Islet of Langerhans (tissue), 1 donor: ENCODE data around the gene EIF4ENIF1.
"Not testable (repeated sequence)": the region's sequence is repeated elsewhere in the genome, so short reads cannot be mapped to it uniquely, and the experiment has no call there.

Experiments used
- FAIRE-seq: peaks from one replicate; lab custom pipeline; 2011; peaks lifted over from hg19 to GRCh38; lab: Jason Lieb, UNC

Gene EIF4ENIF1

DNA sequence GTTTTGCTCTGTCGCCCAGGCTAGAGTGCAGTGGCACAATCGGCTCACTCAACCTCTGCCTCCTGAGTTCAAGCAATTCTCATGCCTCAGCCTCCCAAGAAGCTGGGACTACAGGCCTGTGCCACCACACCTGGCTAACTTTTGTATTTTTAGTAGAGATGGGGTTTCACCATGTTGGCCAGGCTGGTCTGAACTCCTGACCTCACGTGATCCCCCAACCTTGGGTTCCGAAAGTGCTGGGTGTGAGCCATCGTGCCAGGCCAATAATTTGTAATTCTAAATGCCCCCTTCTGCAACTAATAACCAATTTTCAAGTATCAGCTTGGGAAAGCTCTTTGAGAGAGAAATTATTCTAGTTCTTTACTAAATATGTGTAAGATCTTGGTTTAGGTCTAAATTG, 3.7 kb upstream of the EIF4ENIF1 start:
- not testable (repeated sequence) for FAIRE-seq

DNA sequence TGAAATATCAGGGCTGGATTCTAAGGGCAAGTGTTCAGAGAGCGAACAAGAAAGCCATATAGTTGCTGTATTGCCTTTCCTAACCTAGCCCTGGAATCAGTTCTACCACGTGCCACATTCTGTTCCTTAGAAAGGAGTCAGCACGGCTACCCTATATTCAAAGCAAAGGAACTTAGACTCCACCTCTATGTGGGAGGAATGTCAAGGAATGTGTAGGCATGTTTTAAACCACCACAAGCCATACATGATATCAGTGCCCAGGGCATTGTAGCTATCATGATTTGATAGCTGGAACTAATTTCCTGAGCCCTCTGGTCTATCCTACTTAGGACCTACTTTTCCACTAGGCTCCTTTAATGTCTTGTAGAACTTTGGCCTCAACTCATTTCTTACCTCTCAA, 2.5 kb upstream of the EIF4ENIF1 start:
- FAIRE-seq: no peak

DNA sequence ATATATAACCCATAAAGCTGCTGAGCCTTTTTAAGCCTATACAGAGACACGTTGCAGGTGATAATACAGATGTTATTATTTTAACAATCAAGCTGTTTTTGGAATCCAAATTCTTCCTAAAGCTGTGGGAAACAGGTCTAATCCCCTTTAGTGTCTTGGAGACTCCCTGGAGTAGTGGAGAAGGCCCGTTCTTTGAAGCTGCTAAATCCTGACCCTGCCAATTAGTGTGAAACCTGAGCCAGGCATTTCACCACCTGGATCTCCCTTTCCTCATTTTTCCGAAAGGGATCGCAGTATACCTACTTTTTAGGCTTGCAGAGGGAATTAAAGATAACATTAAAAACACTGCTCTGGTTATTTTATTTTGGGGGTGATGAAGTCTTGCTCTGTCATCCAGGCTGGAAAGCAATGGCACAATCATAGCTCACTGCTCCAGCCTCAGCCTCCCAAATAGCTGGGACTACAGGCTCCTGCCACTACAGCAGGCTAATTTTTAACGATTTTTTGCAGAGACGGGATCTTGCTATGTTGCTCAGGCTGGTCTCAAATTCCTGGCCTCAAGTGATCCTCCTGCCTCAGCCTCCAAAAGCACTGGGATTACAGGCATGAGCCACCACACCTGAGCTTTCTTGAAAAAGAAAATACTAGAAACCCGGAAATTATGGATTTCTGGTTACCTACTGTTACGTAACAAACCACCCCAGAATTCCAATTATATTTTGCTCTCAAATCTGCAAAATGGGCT, 1.7 kb upstream of the EIF4ENIF1 start:
- no peak for FAIRE-seq

DNA sequence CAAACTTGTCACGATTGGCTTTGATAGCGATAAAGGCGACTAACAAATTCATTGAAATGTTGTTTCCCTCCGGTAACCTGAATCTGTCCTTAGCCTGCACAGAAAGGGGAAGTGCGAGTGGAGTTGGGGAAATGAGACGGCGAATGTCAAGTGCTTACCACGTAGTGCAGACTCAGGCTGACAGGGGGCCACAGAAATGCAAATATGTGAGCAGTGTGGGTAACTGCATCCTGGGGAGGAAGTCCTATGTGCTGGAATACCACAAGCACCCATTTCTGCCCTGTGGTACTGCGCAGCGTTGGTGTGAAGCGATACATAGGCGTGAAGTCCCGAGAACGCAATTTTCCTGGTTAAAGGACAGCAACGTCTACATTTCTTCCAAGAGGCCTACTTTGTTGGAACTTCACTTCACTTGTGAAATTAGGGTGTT, 869 bp upstream of the EIF4ENIF1 start:
- no peak for FAIRE-seq

DNA sequence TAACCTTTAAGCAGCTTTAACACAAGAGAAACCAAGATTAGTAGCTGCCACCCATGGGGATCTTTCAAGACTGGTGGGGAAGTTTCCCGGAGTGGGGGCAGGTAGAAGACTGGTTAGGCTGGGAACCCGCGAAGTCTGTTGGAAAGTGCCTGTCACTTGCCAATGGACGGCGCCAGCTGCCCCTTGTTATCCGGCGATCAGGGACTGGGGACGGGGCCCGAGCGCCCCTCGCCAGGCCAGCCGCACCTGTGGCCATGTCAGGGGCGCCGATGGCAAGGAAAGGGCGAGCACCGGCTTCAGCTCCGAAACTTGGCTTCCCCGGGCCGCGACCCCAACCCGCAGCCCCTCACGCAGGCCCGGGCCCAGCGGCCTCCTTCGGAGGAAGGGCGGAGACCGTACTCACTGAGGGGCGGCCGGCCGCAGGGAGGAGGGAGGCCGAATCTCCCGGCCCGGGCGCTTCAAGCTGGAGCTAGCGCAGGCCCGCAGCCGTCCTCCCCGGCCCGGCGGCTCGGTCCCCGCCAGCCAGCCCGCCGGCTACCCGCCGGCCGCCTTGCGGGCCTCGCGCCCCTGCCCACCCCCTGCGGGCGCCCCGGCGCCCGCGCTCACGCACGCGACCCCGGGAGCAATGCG, 539 bp downstream of the EIF4ENIF1 start:
- no peak for FAIRE-seq

DNA sequence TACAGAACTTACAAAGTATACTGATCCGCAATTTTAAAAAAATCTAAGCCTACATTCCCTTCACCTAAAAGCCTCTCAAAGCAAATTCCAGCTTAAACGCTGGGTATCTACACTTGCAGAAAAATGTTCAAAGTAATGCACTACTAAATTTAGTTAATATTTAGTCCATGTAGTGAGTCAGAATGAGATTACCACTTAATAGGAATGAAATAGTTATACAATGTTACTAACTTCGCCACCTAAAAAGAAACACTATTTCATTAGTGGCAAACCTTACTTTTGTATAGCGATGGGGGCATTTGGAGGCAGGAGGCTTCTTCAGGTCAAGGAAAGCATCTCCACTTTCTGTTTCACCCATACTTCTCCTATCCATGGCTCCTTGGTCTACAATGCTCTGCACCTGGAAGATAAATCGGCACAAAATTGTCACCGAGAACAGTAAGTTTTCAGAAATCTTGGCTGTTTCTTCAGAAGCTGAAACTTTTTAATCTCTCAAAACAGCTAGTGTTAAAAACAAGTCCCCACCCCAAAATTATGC, 1.2 kb downstream of the EIF4ENIF1 start:
- no peak for FAIRE-seq

DNA sequence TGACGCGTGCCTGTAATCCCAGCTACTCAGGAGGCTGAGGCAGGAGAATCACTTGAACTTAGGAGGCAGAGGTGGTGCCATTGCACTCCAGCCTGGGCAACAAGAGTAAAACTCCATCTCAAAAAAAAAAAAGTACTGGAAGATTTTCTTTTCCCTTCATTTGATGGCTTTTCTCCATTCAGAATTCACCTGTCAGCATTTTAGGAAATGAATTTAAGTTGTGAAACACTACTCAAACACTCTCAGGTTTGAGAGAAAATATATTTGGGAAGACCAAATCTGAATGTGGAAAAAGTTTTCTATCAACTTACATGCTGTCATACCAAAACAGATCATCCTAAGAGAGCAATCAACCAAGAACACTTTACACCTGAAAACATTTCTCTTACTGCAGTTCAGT, 2.7 kb downstream of the EIF4ENIF1 start:
- no peak for FAIRE-seq

DNA sequence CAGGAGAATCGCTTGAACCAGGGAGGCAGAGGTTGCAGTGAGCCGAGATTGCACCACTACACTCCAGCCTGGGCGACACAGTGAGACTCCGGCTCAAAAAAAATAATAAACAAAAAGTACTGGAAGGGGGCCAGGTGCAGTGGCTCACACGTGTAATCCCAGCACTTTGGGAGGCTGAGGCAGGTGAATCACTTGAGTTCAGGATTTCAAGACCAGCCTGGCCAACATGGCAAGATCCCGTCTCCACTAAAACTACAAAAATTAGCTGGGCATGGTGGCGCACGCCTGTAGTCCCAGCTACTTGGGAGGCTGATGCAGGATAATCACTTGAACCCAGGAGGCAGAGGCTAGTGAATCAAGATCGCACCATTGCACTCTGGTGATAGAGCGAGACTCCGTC, 3.3 kb downstream of the EIF4ENIF1 start:
- not testable (repeated sequence) for FAIRE-seq

DNA sequence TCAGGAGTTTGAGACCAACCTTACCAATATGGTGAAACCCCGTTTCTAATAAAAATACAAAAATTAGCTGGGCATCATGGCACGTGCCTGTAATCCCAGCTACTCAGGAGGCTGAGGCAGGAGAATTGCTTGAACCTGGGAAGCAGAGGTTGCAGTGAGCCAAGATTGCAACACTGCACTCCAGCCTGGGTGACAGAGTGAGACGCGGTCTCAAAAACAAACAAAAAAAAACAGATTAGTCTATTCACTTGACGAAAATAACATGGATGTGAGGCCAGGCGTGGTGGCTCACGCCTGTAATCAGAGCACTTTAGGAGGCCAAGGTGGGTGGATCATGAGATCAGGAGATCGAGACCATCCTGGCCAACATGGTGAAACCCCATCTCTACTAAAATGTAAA, 7.2 kb downstream of the EIF4ENIF1 start:
- FAIRE-seq: not testable (repeated sequence)

DNA sequence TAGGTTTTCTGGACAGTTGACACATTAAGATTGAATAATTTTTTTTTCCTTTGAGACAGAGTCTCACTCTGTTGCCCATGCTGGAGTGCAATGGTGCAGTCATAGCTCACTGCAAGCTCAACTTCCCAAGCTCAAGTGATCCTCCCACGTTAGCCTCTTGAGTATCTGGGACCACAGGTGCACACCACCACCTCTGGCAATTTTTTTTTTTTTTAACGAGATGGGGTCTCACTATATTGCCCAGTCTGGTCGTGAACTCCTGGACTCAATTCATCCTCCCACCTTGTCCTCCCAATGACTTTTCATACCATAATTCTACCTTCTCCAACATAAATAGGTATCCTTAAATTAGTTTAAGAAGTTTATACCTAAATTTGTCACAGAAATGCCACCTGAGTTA, 8.5 kb downstream of the EIF4ENIF1 start:
- FAIRE-seq: no peak

DNA sequence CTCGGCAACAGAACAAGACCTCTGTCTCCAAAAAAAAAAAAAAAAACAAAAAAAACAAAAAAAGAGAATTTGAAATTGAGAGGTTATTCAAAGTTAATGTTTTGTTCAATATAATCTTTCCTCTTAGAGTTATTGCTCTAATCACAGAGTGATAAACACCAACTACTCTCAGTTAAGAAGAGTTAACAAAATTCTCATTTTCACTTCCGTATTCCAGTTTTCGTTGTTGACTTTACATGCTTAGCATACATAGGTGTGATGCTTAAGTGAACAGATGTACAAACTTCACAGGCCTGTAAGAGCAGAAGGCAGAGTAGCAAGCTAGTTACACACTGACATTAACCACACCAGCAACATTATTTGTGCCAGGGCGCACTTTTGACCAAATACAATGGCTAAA, 12.3 kb downstream of the EIF4ENIF1 start:
- FAIRE-seq: no peak

DNA sequence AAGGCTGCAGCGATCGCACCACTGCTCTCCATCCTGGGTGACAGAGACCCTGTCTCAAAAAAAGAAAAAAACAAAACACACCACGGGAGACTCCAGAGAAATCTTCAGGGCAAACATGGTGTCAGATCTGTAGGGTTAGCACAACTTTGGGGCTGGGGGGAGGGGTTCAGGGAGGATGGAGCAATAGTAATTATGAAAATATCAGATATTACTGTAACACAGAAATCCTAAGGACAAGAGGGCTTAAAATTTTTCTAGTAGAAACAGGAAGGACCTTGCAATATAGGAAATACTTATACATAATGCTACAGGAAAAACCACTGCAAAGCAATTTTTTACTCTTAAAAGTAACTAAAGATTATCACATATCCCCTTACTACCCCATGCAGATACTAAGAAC, 13.8 kb downstream of the EIF4ENIF1 start:
- no peak for FAIRE-seq

DNA sequence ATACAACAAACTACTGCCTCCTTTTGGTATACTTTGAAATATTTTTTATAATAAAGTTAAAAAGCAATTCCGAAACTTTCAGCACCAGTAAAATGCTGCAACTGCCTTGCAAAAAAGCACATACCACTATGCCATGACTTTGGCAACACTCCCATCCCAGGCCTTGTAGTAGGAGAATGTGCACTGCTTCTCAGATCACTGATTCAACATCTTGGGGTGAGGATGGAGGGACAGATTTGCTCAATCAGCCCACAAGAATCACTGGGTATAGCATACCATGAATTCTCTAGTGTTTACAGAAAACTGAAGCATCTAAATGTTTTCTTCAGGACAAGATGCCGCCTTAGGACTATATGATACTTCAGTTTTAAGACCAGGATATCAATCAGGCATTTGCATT, 14.9 kb downstream of the EIF4ENIF1 start:
- FAIRE-seq: no peak

DNA sequence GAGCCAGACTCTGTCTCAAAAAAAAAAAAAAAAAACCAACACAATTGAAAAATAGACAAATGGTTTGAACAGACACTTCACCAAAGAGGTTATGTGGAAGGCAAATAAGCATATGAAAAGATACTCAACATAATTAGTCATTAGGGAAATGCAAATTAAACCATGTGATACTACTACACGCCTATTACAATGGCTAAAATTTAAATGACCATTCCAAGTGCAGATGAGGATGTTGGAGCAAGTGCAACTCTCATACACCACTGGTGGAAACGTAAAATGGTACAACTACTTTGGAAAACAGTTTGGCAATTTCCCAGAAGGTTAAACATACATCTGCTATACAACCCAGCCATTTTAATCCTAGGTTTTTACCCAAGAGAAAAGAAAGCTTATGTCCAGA, 24.3 kb downstream of the EIF4ENIF1 start:
- no peak for FAIRE-seq

DNA sequence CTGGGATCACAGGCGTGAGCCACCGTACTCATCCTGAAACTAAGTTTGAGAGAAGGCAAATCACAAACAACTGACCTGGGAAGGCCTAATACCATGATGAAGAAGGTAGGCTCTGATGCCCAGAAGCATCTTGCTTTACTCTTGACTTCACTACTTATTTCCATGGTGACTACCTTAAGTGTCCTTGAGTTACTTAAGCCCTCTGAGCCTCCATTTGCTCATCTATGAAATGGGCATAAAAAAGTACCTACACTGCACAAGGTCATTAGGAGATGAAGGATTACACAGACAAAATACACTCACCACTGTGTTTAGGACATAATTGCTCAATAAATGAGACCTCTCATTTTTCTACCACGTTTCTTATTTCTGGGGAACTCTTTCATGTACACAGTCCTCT, 27.9 kb downstream of the EIF4ENIF1 start:
- FAIRE-seq: no peak

DNA sequence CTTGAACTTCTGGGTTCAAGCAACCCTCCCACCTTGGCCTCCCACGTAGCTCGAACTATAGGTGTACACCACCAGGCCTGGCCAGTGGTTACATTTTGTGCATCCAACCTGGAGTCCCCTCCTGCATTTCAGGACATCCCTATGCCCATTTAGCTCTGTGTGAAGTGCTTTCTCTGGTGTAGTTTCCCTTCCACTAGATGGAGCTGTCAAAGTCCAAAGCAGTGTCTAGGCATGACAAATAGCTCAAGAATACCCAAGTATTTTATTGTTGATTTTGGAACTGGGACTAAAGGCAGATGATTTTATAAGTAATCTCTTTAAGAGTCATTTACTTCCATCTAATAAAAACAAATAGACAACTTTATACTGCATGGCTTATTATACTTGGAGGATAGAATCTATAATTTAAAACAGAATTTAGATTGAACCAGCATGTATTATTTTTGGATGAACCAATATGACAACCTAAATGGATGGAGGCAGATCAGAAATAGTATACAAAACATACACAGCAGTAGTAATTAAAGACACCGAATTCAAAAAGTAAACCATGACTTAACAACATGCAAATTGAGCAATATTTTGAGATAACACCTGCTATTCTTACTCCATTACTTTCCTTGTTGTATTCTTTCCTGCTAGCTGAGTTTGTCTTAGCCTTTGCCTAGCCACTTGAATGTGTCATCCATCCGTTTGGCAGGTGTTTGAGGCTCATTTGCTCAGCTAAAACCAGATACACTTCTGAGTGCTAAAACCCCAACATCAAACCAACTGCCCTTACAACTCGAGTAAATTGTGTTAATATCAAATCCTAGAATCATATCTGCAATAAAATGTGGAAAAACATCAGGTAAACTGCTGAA, 37.7 kb downstream of the EIF4ENIF1 start:
- no peak for FAIRE-seq

DNA sequence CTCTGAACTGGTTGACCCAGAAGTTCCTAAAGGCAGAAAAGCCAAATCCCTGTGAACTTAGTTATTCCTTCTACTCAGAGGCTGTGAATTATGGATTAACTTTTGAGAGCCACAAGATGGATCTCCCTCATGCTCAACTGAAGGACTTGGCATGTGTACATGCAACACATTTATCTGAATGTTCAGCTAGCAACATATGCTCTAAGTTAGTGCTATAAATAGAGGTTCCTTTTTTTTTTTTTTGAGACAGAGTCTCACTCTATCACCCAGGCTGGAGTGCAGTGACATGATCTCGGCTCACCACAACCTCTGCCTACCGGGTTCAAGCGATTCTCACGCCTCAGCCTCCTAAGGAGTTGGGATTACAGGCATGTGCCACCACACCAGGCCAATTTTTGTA, 40.1 kb downstream of the EIF4ENIF1 start:
- FAIRE-seq: no peak

DNA sequence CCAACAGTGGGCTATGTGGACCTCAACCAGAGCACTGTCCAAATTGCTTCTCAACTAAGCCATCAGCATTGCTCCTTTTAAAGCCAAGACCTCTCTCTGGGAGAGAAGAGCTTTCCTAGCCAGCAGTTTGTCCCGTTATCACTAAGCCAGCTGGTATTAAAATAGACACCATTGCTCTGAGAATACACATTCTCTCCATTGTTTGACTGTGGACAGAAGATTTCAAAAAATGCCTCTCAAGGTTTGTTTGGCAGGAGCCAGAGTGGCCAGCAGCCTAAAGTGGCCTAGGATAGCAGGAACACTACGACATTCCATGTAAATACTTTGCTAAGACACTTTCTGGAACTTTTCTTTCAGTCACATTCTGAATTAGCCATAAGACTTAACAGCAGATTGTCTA, 41.3 kb downstream of the EIF4ENIF1 start:
- FAIRE-seq: no peak

DNA sequence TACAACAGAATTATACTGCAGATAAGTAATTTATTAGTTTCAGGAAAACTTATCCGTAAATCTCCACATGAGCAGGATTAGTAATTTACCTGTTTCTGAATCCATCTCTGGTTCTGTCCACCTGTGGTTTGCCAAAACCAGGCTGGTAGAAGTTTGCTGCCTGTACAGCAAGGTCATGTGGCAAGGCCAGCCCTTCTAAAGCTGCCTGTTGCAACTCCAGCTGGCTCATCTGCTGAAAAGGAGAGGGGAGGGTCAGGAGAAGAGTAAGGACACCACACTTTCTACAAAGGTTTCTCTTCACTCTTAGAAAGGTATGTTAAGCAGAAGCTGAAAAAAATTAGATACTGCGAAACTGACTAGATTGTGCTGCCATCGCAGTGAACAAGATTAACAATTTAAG, 42.3 kb downstream of the EIF4ENIF1 start:
- FAIRE-seq: no peak

DNA sequence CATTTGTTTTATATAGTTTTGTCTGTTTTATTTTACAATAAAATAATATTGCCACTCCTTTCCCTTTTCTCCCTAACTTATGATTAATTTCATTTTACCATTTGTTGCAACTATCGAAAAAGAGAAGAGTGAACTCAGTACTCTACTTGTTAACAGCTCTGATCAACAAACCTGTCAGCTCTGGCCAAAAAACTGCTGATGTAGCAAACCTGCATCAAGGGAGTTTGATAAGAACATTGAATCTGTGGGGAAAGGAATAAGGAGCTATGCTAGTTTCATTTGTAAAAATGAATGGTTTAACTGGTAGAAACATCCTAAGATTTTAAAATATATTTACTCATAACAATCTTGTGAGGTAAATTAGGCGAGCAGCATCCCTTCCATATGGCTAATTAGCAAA, 42.9 kb downstream of the EIF4ENIF1 start:
- FAIRE-seq: no peak

DNA sequence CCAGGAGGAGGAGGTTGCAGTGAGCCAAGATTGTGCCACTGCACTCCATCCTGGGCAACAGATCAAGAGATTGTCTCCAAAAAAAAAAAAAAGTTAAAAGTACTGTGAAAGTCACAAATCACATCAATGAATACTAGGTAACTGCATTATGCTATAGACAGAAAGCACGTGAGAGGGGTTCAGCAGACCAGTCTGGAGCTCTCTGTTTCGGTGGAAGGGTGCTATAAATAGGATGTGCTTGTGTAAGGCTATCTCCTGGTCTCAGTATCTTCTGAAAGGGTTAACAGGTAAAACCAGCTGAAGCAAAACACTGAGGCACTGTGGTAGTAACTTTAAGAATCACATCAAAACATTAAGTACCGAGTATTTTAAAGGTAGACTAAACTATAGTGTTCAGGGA, 43.4 kb downstream of the EIF4ENIF1 start:
- no peak for FAIRE-seq

DNA sequence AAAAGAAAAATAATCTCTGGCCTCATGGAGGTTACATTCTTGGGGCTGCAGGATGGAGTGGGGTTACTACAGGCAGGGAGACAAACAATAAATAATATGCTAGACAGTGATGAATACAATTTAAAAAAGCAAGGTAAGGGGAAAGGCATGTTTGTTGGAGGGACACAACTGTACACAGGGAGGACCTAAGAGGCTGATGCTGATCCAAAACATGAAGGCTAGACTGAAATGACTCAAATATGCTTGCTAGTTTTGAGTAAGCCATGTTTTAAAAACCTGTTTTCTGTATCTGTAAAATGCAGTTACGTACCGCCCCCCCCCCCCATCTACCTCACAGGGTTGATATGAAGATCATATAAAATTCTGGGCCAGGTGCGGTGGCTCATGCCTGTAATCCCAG, 44.0 kb downstream of the EIF4ENIF1 start:
- FAIRE-seq: no peak

DNA sequence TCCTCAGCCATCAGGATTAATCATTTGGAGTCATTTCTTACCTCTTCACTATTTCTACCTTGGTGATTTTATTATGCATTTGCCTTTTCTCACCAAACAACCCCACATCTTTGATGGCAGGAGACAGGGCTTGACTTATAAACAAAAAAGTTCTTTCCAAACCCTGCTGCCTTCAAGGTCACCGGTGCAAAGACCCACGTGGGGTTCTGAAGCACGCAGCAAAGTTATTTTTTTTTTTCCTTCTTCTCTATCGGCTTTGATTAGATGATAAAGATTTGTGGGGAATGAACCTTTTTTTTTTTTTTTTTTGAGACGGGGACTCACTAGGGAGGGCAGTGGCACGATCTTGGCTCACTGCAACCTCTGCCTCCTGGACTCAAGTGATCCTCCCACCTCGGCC, 46.1 kb downstream of the EIF4ENIF1 start:
- FAIRE-seq: no peak
